ENCODE results near the gene TPP2. TPM values are rescaled to one million over a fixed set of nuclear protein-coding genes. Genes with fewer than 3 reads are reported as not detected.
A peak's percentile ranks its signal among the peaks of the same experiment; 100 is the strongest.

The TPP2 gene
- total RNA-seq, 1 donor from 2014 or later, result 61.1 TPM

DNA sequence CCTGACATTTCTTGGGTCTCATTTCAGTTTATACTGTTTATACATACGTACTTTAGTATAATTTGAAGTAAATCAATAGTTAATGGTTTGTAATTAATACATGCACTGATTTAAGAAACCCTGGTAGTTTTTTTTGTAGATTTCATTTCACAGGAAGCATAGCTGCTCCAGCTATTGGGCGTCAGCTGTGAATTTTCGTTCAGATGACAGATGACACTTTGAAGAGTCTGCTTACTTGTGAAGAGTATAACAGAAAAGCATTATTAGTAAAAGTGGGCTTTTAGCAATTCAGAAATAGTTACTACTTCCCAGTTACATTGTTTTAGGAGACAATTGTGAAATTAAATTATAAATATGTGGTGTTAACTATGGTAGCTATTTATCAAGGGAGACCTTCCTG lies 53.7 kb downstream of the TPP2 start:
- no peak overlapping the region for H3K4me3 ChIP-seq (ENCODE audit: low read depth, low read length)
- no peak for DNase-seq (ENCODE audit: low read depth)
- TF ChIP-seq, protein P1, sequence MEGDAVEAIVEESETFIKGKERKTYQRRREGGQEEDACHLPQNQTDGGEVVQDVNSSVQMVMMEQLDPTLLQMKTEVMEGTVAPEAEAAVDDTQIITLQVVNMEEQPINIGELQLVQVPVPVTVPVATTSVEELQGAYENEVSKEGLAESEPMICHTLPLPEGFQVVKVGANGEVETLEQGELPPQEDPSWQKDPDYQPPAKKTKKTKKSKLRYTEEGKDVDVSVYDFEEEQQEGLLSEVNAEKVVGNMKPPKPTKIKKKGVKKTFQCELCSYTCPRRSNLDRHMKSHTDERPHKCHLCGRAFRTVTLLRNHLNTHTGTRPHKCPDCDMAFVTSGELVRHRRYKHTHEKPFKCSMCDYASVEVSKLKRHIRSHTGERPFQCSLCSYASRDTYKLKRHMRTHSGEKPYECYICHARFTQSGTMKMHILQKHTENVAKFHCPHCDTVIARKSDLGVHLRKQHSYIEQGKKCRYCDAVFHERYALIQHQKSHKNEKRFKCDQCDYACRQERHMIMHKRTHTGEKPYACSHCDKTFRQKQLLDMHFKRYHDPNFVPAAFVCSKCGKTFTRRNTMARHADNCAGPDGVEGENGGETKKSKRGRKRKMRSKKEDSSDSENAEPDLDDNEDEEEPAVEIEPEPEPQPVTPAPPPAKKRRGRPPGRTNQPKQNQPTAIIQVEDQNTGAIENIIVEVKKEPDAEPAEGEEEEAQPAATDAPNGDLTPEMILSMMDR (conservative IDR thresholded peaks at IDR 0.05; ENCODE audit: low read depth, low read length), result no peak

DNA sequence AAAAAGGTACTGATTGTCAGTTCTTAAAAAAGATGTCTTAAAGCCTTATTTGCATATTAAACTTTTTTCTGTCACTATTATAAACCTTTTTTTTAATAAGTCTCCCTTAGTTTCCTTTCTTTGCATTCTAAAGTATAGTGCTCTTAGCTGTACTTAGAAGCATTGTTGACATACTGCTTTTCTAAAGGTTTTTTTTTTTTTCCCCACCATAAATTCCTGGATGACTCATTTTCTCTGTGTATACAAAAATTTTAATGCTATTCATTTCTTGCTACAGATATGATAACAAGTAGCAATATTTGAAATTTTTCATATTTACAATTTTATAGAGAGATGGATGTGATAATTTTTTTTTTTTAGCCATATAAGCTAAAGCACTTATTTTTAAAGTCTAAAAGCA lies 54.6 kb downstream of the TPP2 start:
- TF ChIP-seq, protein P1 (conservative IDR thresholded peaks at IDR 0.05; ENCODE audit: low read depth, low read length), result no peak
- no peak for DNase-seq (ENCODE audit: low read depth)
- H3K4me3 ChIP-seq (ENCODE audit: low read depth, low read length), result no peak overlapping the region

DNA sequence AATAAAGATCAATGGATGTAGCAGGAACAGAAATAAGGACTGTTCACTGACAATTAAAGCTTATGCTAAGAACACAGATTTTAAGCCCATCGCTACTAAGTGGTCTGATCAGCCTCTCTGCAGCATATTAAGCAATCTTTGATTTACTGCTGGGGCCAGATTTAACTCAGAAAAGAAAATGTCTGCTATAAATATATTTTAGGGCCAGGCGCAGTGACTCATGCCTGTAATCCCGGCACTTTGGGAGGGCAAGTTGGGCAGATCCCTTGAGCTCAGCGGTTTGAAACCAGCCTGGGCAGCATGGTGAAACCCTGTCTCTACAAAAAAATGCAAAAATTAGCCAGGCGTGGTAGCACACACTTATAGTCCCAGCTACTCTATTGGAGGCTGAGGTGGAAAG lies 55.1 kb downstream of the TPP2 start:
- H3K4me3 ChIP-seq (ENCODE audit: low read depth, low read length), result no peak overlapping the region
- TF ChIP-seq, protein P1 (conservative IDR thresholded peaks at IDR 0.05; ENCODE audit: low read depth, low read length), result no peak
- DNase-seq (ENCODE audit: low read depth), result no peak

DNA sequence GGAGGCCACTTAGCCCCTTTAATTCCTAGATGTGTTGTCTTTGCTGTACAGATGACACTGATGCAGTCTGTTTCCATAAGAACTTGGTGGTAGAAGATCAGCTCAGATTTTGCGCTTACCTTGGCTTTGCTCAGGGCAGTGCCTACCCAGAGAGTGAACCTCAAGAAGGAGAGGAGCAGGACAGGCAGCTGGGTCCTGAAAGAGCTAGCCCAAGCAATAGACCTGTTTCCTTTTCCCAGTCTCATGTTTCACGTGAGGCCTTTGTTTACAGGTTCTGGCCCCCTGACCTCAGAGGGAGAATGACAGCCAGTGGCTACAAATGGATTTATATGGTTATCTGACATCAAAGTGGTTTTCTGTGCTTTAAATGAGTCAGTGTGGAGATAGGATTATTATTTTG lies 58.0 kb downstream of the TPP2 start:
- DNase-seq (ENCODE audit: low read depth), result no peak
- H3K4me3 ChIP-seq (ENCODE audit: low read depth, low read length), result no peak overlapping the region
- TF ChIP-seq, protein P1 (conservative IDR thresholded peaks at IDR 0.05; ENCODE audit: low read depth, low read length), result no peak

DNA sequence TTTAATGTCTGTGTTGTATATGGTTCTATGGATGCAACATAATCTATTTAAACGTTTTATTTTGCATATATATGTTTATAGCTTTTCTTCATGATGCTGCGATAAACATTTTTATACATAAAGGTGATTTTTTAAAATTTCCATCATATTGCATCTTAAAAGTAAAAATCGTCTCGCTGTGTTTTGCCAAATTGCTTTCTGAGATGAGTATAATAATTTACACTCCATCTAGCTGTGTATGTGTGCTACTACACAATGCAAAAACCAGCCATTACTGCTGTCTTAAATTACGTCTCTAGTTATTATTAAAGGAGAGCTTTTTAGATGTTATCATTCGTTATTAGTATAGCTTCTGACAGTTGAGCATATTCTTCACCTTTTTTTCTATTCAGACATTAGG lies 60.8 kb downstream of the TPP2 start:
- TF ChIP-seq, protein P1 (conservative IDR thresholded peaks at IDR 0.05; ENCODE audit: low read depth, low read length), result peak; percentile 29
- no peak overlapping the region for H3K4me3 ChIP-seq (ENCODE audit: low read depth, low read length)
- no peak for DNase-seq (ENCODE audit: low read depth)

DNA sequence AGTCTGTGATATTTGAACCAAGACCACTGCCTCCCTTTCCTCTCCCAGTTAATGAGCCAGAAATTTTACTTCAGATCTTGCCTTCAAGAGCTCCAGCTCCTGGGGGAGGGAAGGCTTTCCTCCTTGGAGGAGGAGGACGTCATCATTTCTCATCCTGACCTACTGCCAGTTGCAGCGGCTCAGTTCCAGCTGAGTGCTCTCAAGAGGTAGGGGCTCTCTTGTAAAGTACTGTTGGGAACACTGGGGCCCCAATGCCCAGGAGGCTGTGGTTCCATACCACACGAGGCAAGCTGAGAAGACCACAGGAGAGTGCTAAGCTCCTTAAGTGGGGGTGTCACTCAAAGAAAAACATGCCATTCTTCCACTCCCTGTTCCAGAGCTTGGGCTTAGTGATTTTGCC lies 61.9 kb downstream of the TPP2 start:
- H3K4me3 ChIP-seq (ENCODE audit: low read depth, low read length), result no peak overlapping the region
- TF ChIP-seq, protein P1 (conservative IDR thresholded peaks at IDR 0.05; ENCODE audit: low read depth, low read length), result no peak
- no peak for DNase-seq (ENCODE audit: low read depth)

DNA sequence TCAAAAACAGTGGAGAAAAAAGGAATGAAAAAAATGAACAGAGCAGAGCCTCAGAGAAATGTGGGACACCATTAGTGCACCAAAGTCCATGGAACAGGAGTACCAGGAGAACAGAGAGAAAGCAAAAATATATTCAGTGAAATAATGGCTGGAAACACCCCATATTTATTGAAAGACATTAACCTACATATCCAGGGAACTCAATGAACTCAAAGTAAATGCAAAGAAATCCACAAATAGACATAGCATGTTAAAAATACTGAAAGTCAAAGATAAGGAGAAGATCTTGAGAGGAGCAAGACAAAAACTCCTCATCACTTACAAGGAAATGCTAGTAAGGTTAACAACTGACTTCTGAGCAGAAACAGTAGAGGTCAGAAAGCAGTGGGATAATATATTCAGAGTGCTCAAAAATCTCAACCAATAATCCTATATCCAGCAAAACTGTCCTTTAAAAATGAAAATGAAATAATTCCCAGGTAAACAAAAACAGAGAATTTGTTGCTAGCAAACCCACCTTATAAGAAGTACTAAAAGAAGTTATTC lies 62.5 kb downstream of the TPP2 start:
- no peak for DNase-seq (ENCODE audit: low read depth)
- TF ChIP-seq, protein P1 (conservative IDR thresholded peaks at IDR 0.05; ENCODE audit: low read depth, low read length), result no peak

More for the DNA sequence above, 62.5 kb downstream of the TPP2 start:
- H3K4me3 ChIP-seq (ENCODE audit: low read depth, low read length), result no peak overlapping the region

Data from epithelial cell of proximal tubule (primary cell).